Caco-2 (cell line): Measurements from ENCODE around the gene RFC4. TPM values are rescaled to one million over a fixed set of nuclear protein-coding genes. Genes with fewer than 3 reads are reported as not detected.
"Not testable (repeated sequence)": the region's sequence is repeated elsewhere in the genome, so short reads cannot be mapped to it uniquely, and the experiment has no call there.

Experiments
- BruUV-seq: library from RNA; stranded (reverse); fragments of 400-500 nt; replicated peaks from 2 replicates; lab custom pipeline; 2021; lab: Mats Ljungman, UMichigan
- CTCF ChIA-PET: fragments of 300-600 bp; sonication (Branson Sonifier 250); formaldehyde crosslinking; loops from one replicate; lab custom pipeline; 2022; ENCODE audit warnings: antibody characterized with exemption; lab: Charles Lee
- POLR2A ChIA-PET: fragments of 300-600 bp; sonication (Branson Sonifier 250); formaldehyde crosslinking; loops from one replicate; lab custom pipeline; 2022; ENCODE audit warnings: antibody characterized with exemption; lab: Charles Lee
- DNase-seq, 2 experiments: peaks; one replicate each; pipeline versions ENCODE4 v3.0.0 to v3.0.0-alpha.2; 2020 to 2022
- H3K27me3 ChIP-seq: replicated peaks from 2 replicates; pipeline ENCODE4 v1.6.0; 2011; ENCODE audit warnings: low read length; ENCODE audit not compliant: control insufficient read depth, insufficient read depth
- H3K36me3 ChIP-seq: 2 replicates; pipeline ENCODE4 v1.5.1; 2011; ENCODE audit warnings: low read length; ENCODE audit not compliant: control insufficient read depth, insufficient read depth
- H3K4me1 ChIP-seq: fragments of 250-450 bp; sonication (Bioruptor Pico); 2 replicates; pipeline ENCODE4 v1.5.1; 2020; ENCODE audit warnings: mild to moderate bottlenecking
- H3K4me3 ChIP-seq: 2 replicates; pipeline ENCODE4 v1.5.1; 2011; ENCODE audit warnings: low read depth, mild to moderate bottlenecking, control low read depth, low read length
- H3K9me3 ChIP-seq: fragments of 250-450 bp; sonication (Bioruptor Pico); 2 replicates; pipeline ENCODE4 v1.5.1; 2020; ENCODE audit warnings: mild to moderate bottlenecking, moderate library complexity
- H3K27ac Mint-ChIP-seq: one replicate; pipeline ENCODE4 v1.8.0; 2022; ENCODE audit warnings: mixed read lengths; ENCODE audit not compliant: unreplicated experiment
- H3K27me3 Mint-ChIP-seq: one replicate; pipeline ENCODE4 v1.8.0; 2022; ENCODE audit warnings: mixed read lengths; ENCODE audit not compliant: insufficient read depth, unreplicated experiment
- H3K36me3 Mint-ChIP-seq: one replicate; pipeline ENCODE4 v1.8.0; 2022; ENCODE audit warnings: mild to moderate bottlenecking, mixed read lengths; ENCODE audit not compliant: insufficient read depth, unreplicated experiment
- H3K4me1 Mint-ChIP-seq: one replicate; pipeline ENCODE4 v1.8.0; 2022; ENCODE audit warnings: low read depth, mixed read lengths; ENCODE audit not compliant: unreplicated experiment
- H3K4me3 Mint-ChIP-seq: one replicate; pipeline ENCODE4 v1.8.0; 2022; ENCODE audit warnings: mild to moderate bottlenecking, moderate library complexity, mixed read lengths; ENCODE audit not compliant: unreplicated experiment
- H3K9me3 Mint-ChIP-seq: one replicate; pipeline ENCODE4 v1.8.0; 2022; ENCODE audit warnings: mixed read lengths; ENCODE audit not compliant: unreplicated experiment
- intact Hi-C: fragments of 100-400 bp; cut with micrococcal nuclease; formaldehyde crosslinking; loops from one replicate; pipeline ENCODE4 v1.10.0; 2022; ENCODE audit not compliant: unreplicated experiment
- total RNA-seq: library from RNA; stranded (reverse); gene quantifications from 2 replicates; pipeline ENCODE4 v1.2.3, GENCODE V29; 2022
- TF ChIP-seq, protein P1 (sequence below), 2 experiments: fragments of 200-600 bp in 1 of 2; IDR thresholded peaks; 1 replicate in 1 of 2; 2 replicates in 1 of 2; pipeline versions ENCODE4 v1.5.1 to v1.8.0; 2011 to 2022; ENCODE audit warnings: antibody characterized with exemption in 1 of 2, control low read depth in 1 of 2, inconsistent platforms in 1 of 2, low read depth in 1 of 2, low read length in 1 of 2, mild to moderate bottlenecking in 1 of 2, moderate library complexity in 1 of 2; ENCODE audit not compliant: insufficient read depth in 1 of 2, severe bottlenecking in 1 of 2, unreplicated experiment in 1 of 2

RFC4 gene
- total RNA-seq, 1 experiment from 2014 or later: 62.2 TPM

DNA sequence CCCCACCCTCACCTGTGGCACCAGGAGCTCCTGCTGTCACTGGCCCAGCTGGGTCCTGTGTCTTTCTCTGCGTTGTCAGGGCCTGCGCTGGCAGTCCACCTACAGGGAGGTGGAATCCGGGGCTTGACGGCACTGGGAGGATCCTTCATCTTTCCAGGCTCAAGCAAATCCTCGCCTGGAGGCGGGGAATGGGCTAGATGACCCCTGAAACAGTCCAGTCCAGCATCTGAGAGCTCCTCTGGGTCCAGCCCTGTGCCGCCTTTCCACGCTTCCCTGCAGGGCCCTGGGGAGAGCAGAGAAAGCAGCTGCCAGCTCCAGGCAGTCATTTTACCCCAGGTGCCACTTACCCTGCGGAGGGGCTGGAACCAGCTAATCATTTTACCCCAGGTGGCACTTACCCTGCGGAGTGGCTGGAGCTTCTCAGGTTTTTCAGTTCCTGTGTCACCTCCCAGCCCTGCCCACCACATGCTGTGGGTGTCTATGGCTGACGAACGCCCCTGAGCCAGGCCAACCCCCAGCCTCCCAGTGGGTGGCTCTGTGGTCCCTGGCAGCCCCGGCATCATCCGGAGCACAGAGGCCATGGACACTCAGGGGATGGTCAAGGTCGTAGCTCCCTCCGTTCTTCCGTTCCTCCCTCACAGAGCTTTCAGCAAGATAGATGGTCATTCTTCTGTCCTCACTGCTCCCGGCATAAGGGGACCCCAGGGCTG, 18.3 kb upstream of the RFC4 start:
- no peaks in the 10 kb centered on the region for H3K27me3 ChIP-seq
- 0 out of 2 replicates have a peak, but pooled peaks cover 2% of the 10 kb centered on the region for H3K4me1 ChIP-seq
- CTCF ChIA-PET: interaction anchor here (0.7 kb wide), 1 partner anchor 9 kb away, joined by 3 read pairs; no protein-coding TSS in a partner anchor
- Mint-ChIP-seq H3K9me3 (no peaks in the 10 kb centered on the region), H3K36me3 (no peaks in the 10 kb centered on the region), H3K4me3 (no peak overlapping the region), H3K27me3 (peaks cover 5% of the 10 kb centered on the region), H3K27ac (no peak overlapping the region), H3K4me1 (peaks cover 7% of the 10 kb centered on the region)
- H3K36me3 ChIP-seq: no peaks in the 10 kb centered on the region
- no TSS peak for BruUV-seq
- no peak overlapping the region for H3K4me3 ChIP-seq
- DNase-seq: no peak
- H3K9me3 ChIP-seq: no peaks in the 10 kb centered on the region
- POLR2A ChIA-PET: no interaction called here
- TF ChIP-seq, protein P1, sequence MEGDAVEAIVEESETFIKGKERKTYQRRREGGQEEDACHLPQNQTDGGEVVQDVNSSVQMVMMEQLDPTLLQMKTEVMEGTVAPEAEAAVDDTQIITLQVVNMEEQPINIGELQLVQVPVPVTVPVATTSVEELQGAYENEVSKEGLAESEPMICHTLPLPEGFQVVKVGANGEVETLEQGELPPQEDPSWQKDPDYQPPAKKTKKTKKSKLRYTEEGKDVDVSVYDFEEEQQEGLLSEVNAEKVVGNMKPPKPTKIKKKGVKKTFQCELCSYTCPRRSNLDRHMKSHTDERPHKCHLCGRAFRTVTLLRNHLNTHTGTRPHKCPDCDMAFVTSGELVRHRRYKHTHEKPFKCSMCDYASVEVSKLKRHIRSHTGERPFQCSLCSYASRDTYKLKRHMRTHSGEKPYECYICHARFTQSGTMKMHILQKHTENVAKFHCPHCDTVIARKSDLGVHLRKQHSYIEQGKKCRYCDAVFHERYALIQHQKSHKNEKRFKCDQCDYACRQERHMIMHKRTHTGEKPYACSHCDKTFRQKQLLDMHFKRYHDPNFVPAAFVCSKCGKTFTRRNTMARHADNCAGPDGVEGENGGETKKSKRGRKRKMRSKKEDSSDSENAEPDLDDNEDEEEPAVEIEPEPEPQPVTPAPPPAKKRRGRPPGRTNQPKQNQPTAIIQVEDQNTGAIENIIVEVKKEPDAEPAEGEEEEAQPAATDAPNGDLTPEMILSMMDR (IDR thresholded peaks at IDR 0.05; ENCODE audit: insufficient read depth in 1 of 2, low read depth in 1 of 2, low read length in 1 of 2, severe bottlenecking in 1 of 2, unreplicated experiment in 1 of 2): no peak
- intact Hi-C loops: loop anchor here (10.0 kb wide), 1 partner anchor 570 kb away; no protein-coding TSS in a partner anchor

DNA sequence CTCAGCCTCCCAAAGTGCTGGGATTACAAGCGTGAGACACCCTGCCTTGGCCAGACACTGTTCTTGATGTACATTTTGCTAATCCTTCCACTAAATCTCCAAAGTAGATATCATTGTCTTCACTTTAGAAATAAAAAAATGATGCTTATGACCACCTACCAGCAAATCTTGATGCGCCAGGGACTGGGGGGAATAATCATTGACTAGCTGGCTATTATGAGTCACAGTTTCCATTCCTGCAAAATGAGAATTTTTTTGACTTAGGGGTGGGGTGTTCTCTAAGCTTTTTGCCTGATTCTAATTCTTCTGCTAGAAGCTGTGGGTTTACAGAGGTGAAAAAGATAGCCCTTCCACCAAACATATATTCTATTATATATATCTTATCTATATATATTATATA, 17.1 kb upstream of the RFC4 start:
- H3K9me3 Mint-ChIP-seq: no peaks in the 10 kb centered on the region
- no peaks in the 10 kb centered on the region for H3K27me3 ChIP-seq
- peaks cover 7% of the 10 kb centered on the region for H3K4me1 Mint-ChIP-seq
- TF ChIP-seq, protein P1 (IDR thresholded peaks at IDR 0.05; ENCODE audit: insufficient read depth in 1 of 2, low read depth in 1 of 2, low read length in 1 of 2, severe bottlenecking in 1 of 2, unreplicated experiment in 1 of 2): no peak
- no peaks in the 10 kb centered on the region for H3K36me3 ChIP-seq
- no peak overlapping the region for H3K4me3 Mint-ChIP-seq
- no peak for DNase-seq
- no TSS peak for BruUV-seq
- peaks cover 2% of the 10 kb centered on the region for H3K27me3 Mint-ChIP-seq
- H3K36me3 Mint-ChIP-seq: no peaks in the 10 kb centered on the region
- no peak overlapping the region for H3K4me3 ChIP-seq
- H3K9me3 ChIP-seq: no peaks in the 10 kb centered on the region
- 0 out of 2 replicates have a peak, but pooled peaks cover 2% of the 10 kb centered on the region for H3K4me1 ChIP-seq
- POLR2A ChIA-PET: no interaction called here
- no peak overlapping the region for H3K27ac Mint-ChIP-seq
- CTCF ChIA-PET: no interaction called here
- intact Hi-C loops: loop anchor here (10.0 kb wide), 1 partner anchor 569 kb away; no protein-coding TSS in a partner anchor

DNA sequence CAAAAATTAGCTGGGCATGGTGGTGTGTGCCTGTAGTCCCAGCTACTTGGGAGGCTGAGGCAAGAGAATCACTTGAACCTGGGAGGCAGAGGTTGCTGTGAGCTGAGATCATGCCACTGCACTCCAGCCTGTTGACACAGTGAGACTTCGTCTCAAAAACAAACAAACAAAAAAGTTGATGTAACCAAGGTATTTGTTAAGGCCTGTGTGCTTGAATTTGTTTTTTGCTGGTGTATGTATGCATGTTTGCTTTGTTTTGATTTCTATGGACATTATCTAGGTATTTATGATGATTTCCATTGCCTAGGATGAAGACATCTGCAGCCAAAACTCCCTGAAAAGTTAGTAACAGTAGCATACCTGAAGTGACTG, 16.1 kb upstream of the RFC4 start:
- H3K4me1 Mint-ChIP-seq, H3K4me3 ChIP-seq, H3K9me3 Mint-ChIP-seq, H3K36me3 Mint-ChIP-seq, H3K27me3 ChIP-seq, DNase-seq, H3K4me1 ChIP-seq, H3K4me3 Mint-ChIP-seq, H3K27ac Mint-ChIP-seq, H3K9me3 ChIP-seq, H3K36me3 ChIP-seq, BruUV-seq, POLR2A ChIA-PET, H3K27me3 Mint-ChIP-seq: not testable (repeated sequence)
- CTCF ChIA-PET: interaction anchor here (1.4 to 1.8 kb wide), 2 partner anchors 205 to 208 kb away, joined by 4 read pairs; no protein-coding TSS in a partner anchor
- intact Hi-C loops: loop anchor here (10.0 kb wide), 1 partner anchor 568 kb away; no protein-coding TSS in a partner anchor
